IPS-18a (cell line): Measurements from ENCODE around the gene SHQ1.

Source experiments
- H3K27ac ChIP-seq: one replicate; pipeline ENCODE4 v1.5.1; 2013; ENCODE audit warnings: low read length
- H3K27me3 ChIP-seq: one replicate; pipeline ENCODE4 v1.6.1; 2013; ENCODE audit warnings: mild to moderate bottlenecking, low read length; ENCODE audit not compliant: control insufficient read depth, insufficient read depth
- H3K36me3 ChIP-seq: one replicate; pipeline ENCODE4 v1.6.1; 2013; ENCODE audit warnings: low read depth, low read length; ENCODE audit not compliant: control insufficient read depth
- H3K4me1 ChIP-seq: one replicate; pipeline ENCODE4 v1.6.1; 2013; ENCODE audit warnings: low read depth, low read length; ENCODE audit not compliant: control insufficient read depth
- H3K4me3 ChIP-seq: one replicate; pipeline ENCODE4 v1.5.1; 2013; ENCODE audit warnings: low read length
- H3K9ac ChIP-seq: one replicate; pipeline ENCODE4 v1.6.1; 2013; ENCODE audit warnings: mild to moderate bottlenecking, low read length, moderate library complexity
- H3K9me3 ChIP-seq: one replicate; pipeline ENCODE4 v1.6.1; 2013; ENCODE audit warnings: low read depth, low read length; ENCODE audit not compliant: control insufficient read depth

Gene SHQ1

GRCh38 chr3:72888546-72889309 is 40.5 kb upstream of the SHQ1 start:
- peaks cover 69% of the 10 kb centered on the region for H3K27me3 ChIP-seq
- no peaks in the 10 kb centered on the region for H3K36me3 ChIP-seq
- peak overlapping the region; percentile 65 for H3K4me3 ChIP-seq
- H3K4me1 ChIP-seq, result peaks cover 20% of the 10 kb centered on the region
- H3K27ac ChIP-seq, result no peak overlapping the region
- no peaks in the 10 kb centered on the region for H3K9me3 ChIP-seq
- no peak overlapping the region for H3K9ac ChIP-seq

- Histone ChIP-seq H3K27ac (no peak within 1 kb of the TSS), H3K9ac (peak within 1 kb of the TSS; percentile 41), H3K4me1 (peaks cover 20% of the 10 kb centered on the region), H3K4me3 (peak within 1 kb of the TSS; percentile 74), H3K36me3 (no peaks in the 10 kb centered on the region), H3K9me3 (no peaks in the 10 kb centered on the region), H3K27me3 (peaks cover 69% of the 10 kb centered on the region)
These were observed 39.7 kb upstream of the SHQ1 start, which contains the start of gene GXYLT2 for GRCh38 chr3:72887705-72888545. GXYLT2 (plus strand) TSS chr3:72888046; CDS start chr3:72888234, 188 bp downstream.

GRCh38 chr3:72887343-72887704 is 39.1 kb upstream of the SHQ1 start:
- peak overlapping the region; percentile 41 for H3K9ac ChIP-seq
- H3K36me3 ChIP-seq, result no peaks in the 10 kb centered on the region
- H3K9me3 ChIP-seq, result no peaks in the 10 kb centered on the region
- peaks cover 64% of the 10 kb centered on the region for H3K27me3 ChIP-seq
- H3K27ac ChIP-seq, result no peak overlapping the region
- H3K4me3 ChIP-seq, result peak overlapping the region; percentile 74
- H3K4me1 ChIP-seq, result peaks cover 20% of the 10 kb centered on the region

- Histone ChIP-seq H3K9ac (no peak overlapping the region), H3K27ac (no peak overlapping the region), H3K4me3 (no peak overlapping the region), H3K4me1 (no peaks in the 10 kb centered on the region), H3K36me3 (no peaks in the 10 kb centered on the region), H3K9me3 (no peaks in the 10 kb centered on the region), H3K27me3 (peaks cover under 1% of the 10 kb centered on the region)
These were observed 23.9 kb upstream of the SHQ1 start for GRCh38 chr3:72872183-72872582.

- no peaks in the 10 kb centered on the region for H3K36me3 ChIP-seq
- H3K4me1 ChIP-seq, result no peaks in the 10 kb centered on the region
- no peak overlapping the region for H3K9ac ChIP-seq
- no peaks in the 10 kb centered on the region for H3K9me3 ChIP-seq
- H3K27me3 ChIP-seq, result no peaks in the 10 kb centered on the region
- H3K27ac ChIP-seq, result no peak overlapping the region
- no peak overlapping the region for H3K4me3 ChIP-seq
These were observed 14.3 kb upstream of the SHQ1 start for GRCh38 chr3:72862314-72863090.

- H3K27ac ChIP-seq, result no peak overlapping the region
- no peaks in the 10 kb centered on the region for H3K36me3 ChIP-seq
- H3K9me3 ChIP-seq, result no peaks in the 10 kb centered on the region
- no peaks in the 10 kb centered on the region for H3K27me3 ChIP-seq
- no peak overlapping the region for H3K9ac ChIP-seq
- no peaks in the 10 kb centered on the region for H3K4me1 ChIP-seq
- H3K4me3 ChIP-seq, result no peak overlapping the region
These were observed 12.6 kb upstream of the SHQ1 start for GRCh38 chr3:72860846-72861245.

GRCh38 chr3:72860053-72860452 is 11.8 kb upstream of the SHQ1 start:
- no peaks in the 10 kb centered on the region for H3K9me3 ChIP-seq

GRCh38 chr3:72855001-72855400 is 6.8 kb upstream of the SHQ1 start:
- H3K4me3 ChIP-seq, result no peak overlapping the region
- H3K27ac ChIP-seq, result no peak overlapping the region
- no peaks in the 10 kb centered on the region for H3K9me3 ChIP-seq
- no peak overlapping the region for H3K9ac ChIP-seq
- H3K36me3 ChIP-seq, result no peaks in the 10 kb centered on the region
- H3K4me1 ChIP-seq, result no peaks in the 10 kb centered on the region
- H3K27me3 ChIP-seq, result peaks cover under 1% of the 10 kb centered on the region

More at GRCh38 chr3:72860053-72860452, 11.8 kb upstream of the SHQ1 start:
- no peaks in the 10 kb centered on the region for H3K27me3 ChIP-seq
- no peaks in the 10 kb centered on the region for H3K36me3 ChIP-seq
- H3K4me1 ChIP-seq, result no peaks in the 10 kb centered on the region
- no peak overlapping the region for H3K9ac ChIP-seq
- H3K27ac ChIP-seq, result no peak overlapping the region
- H3K4me3 ChIP-seq, result no peak overlapping the region

- Histone ChIP-seq H3K27ac (no peak overlapping the region), H3K4me1 (peaks cover 9% of the 10 kb centered on the region), H3K9ac (no peak overlapping the region), H3K4me3 (peak overlapping the region; percentile 95), H3K36me3 (no peaks in the 10 kb centered on the region), H3K27me3 (peaks cover 34% of the 10 kb centered on the region), H3K9me3 (no peaks in the 10 kb centered on the region)
These were observed 447 bp upstream of the SHQ1 start for GRCh38 chr3:72848703-72849081.

- H3K27ac ChIP-seq, result no peak overlapping the region
- H3K27me3 ChIP-seq, result peaks cover 34% of the 10 kb centered on the region
- H3K4me1 ChIP-seq, result peaks cover 9% of the 10 kb centered on the region
- no peaks in the 10 kb centered on the region for H3K36me3 ChIP-seq
- H3K9ac ChIP-seq, result peak overlapping the region; percentile 20
- no peaks in the 10 kb centered on the region for H3K9me3 ChIP-seq
- peak overlapping the region; percentile 95 for H3K4me3 ChIP-seq
These were observed 963 bp downstream of the SHQ1 start for GRCh38 chr3:72847282-72847681.

- Histone ChIP-seq H3K27ac (no peak overlapping the region), H3K9me3 (no peaks in the 10 kb centered on the region), H3K9ac (no peak overlapping the region), H3K36me3 (peaks cover 7% of the 10 kb centered on the region), H3K4me3 (no peak overlapping the region), H3K4me1 (peaks cover 9% of the 10 kb centered on the region), H3K27me3 (peaks cover 34% of the 10 kb centered on the region)
These were observed 2.1 kb downstream of the SHQ1 start for GRCh38 chr3:72846166-72846565.
